ENCODE results near the gene MTHFR.

DNA sequence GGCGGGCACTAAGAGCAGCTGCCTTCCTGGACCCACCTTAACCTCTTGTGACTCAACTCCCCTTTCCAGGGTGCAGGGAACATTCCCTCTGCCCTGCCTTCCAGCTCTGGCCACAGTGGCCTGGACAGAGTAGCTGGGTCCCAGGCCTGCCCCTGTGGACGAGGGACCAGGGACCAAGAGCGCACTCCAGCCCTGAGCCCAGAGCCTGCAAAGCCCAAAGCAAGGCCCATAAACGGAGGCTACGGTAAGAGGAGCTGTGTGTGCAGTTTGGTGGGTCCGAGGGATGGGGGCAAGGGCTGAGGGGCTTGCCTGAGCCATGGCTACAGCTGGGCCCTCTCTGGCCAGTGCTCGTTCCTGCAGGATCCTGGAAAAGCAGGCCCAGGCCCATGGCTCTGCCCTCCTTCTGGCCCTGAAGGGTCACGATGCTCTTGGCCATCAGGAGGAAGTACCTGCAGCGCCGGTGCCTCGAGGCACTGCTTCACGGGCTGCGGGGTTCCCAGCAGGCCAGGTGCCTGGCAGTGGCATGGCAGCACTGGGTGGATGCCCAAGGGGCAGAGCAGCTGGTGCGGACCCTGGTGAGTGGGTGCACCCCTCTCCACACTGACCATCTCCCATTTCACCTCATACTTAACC is 17.8 kb downstream of the MTHFR start:
- TF ChIP-seq, protein P1, sequence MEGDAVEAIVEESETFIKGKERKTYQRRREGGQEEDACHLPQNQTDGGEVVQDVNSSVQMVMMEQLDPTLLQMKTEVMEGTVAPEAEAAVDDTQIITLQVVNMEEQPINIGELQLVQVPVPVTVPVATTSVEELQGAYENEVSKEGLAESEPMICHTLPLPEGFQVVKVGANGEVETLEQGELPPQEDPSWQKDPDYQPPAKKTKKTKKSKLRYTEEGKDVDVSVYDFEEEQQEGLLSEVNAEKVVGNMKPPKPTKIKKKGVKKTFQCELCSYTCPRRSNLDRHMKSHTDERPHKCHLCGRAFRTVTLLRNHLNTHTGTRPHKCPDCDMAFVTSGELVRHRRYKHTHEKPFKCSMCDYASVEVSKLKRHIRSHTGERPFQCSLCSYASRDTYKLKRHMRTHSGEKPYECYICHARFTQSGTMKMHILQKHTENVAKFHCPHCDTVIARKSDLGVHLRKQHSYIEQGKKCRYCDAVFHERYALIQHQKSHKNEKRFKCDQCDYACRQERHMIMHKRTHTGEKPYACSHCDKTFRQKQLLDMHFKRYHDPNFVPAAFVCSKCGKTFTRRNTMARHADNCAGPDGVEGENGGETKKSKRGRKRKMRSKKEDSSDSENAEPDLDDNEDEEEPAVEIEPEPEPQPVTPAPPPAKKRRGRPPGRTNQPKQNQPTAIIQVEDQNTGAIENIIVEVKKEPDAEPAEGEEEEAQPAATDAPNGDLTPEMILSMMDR (IDR thresholded peaks at IDR 0.05 in 4 of 5, conservative IDR thresholded peaks at IDR 0.05 in 1 of 5) = no peak
- no peak for TF ChIP-seq POLR2A (IDR thresholded peaks at IDR 0.05)

Data from gastrocnemius medialis (tissue), 4 donors.